ENCODE measurements around the gene LKAAEAR1. TPM values are rescaled to one million over a fixed set of nuclear protein-coding genes. Genes with fewer than 3 reads are reported as not detected.
A peak's percentile ranks its signal among the peaks of the same experiment; 100 is the strongest.

LKAAEAR1 gene
- total and polyA plus RNA-seq, 2 of the 13 experiments (the other 11 are each of a cell fraction or from before 2014, with no cell fraction given) = not detected

GRCh38 chr20:64051561-64052325 is 32.5 kb downstream of the LKAAEAR1 start (continued):
- TF ChIP-seq ZNF503 (CRISPR knock-in tag; IDR thresholded peaks at IDR 0.05) (no peak), XRCC5 (optimal IDR thresholded peaks at IDR 0.05; ENCODE audit: low read length) (peak; percentile 16), ZNF556 (CRISPR knock-in tag; IDR thresholded peaks at IDR 0.05; ENCODE audit: borderline replicate concordance) (0 out of 2 replicates have a peak, but pooled peaks have one; percentile 68), CEBPZ (IDR thresholded peaks at IDR 0.05; ENCODE audit: low read length) (no peak), POGZ (CRISPR knock-in tag; IDR thresholded peaks at IDR 0.05) (no peak), CBX1 (IDR thresholded peaks at IDR 0.05; ENCODE audit: low read depth) (peak; percentile 32), SKI (IDR thresholded peaks at IDR 0.05; ENCODE audit: partially characterized antibody) (no peak), TSC22D2 (CRISPR knock-in tag; IDR thresholded peaks at IDR 0.05; ENCODE audit: borderline replicate concordance) (no peak), ZZZ3 (CRISPR knock-in tag; IDR thresholded peaks at IDR 0.05; ENCODE audit: borderline replicate concordance) (0 out of 2 replicates have a peak, but pooled peaks have one; percentile 42), TAF15 (IDR thresholded peaks at IDR 0.05; ENCODE audit: low read depth, low read length, poor library complexity, severe bottlenecking) (no peak), SNRNP70 (IDR thresholded peaks at IDR 0.05; ENCODE audit: low read depth, low read length) (no peak), TFE3 (CRISPR knock-in tag; IDR thresholded peaks at IDR 0.05) (no peak), NBN (conservative IDR thresholded peaks at IDR 0.05) (no peak), RAD51 (IDR thresholded peaks at IDR 0.05; ENCODE audit: borderline replicate concordance) (no peak), REPIN1 (CRISPR knock-in tag; IDR thresholded peaks at IDR 0.05; ENCODE audit: borderline replicate concordance, low read depth) (no peak), HNRNPL (IDR thresholded peaks at IDR 0.05; ENCODE audit: low read depth, low read length) (peak; percentile 75), ATF3 (CRISPR knock-in tag; IDR thresholded peaks at IDR 0.05) (no peak; the same call in 1 of the 2 replicates), IRF1 (CRISPR knock-in tag; IDR thresholded peaks at IDR 0.05; ENCODE audit: low read depth) (0 out of 2 replicates have a peak, but pooled peaks have one; percentile 22), ZBTB33 (CRISPR knock-in tag; IDR thresholded peaks at IDR 0.05) (peak; percentile 16; the same call in 1 of the 2 replicates)

All from HepG2 (cell line).